Fibroblast of peridontal ligament (primary cell): ENCODE measurements around the gene HILPDA.

Source experiments
- DNase-seq: peaks from one replicate; pipeline ENCODE4 v3.0.0-alpha.2; 2010; ENCODE audit errors: extremely low read depth

HILPDA gene

GRCh38 chr7:128455543-128456254 is at the start of gene HILPDA:
HILPDA (plus strand) TSS chr7:128455878; CDS start chr7:128457269, 1,391 bp downstream.
- DNase-seq = peak; percentile 95

DNA sequence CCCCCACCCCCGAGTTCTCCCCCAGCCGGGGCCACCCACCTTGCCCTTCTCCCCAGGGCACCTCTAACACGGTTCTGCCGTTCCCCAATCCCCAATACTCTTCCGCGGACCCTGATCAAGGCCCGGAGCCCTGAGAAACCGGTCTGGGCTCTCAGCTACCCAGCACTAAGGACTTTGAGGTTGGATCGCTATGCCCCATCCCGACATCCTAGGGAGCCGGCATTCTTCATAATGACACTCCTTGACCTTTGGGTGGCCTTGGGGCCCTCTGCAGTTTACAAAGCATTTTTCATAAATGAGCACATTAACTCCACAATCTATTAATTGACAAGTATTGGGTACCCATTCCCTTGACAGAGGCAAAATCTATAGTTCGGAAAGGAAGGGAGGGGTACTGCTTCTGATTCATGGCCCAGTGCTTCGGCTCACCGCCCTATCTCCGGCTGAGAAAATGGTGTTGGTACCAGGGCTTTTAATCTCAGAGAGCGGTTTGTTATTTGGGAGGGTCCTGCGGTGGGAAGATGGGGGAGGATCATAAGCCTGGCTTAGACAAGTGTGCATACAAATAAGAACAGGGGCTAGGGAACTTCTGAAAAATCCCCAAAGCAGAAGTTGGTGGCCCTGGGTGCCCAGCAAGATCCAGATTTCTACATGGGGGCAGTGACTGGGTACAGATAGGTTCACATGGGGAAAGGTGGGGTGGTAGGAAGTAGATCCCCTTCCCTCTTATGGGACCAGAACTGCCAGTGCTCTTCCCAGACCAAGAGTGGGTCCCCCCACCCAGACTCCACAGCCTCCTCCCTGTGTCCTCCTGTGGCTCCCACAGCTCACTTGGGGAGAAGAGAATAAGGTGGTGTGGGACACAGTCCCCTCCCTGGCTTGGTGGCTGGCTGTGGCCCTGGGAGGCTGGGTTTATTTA is 49.1 kb upstream of the HILPDA start:
- no peak for DNase-seq

DNA sequence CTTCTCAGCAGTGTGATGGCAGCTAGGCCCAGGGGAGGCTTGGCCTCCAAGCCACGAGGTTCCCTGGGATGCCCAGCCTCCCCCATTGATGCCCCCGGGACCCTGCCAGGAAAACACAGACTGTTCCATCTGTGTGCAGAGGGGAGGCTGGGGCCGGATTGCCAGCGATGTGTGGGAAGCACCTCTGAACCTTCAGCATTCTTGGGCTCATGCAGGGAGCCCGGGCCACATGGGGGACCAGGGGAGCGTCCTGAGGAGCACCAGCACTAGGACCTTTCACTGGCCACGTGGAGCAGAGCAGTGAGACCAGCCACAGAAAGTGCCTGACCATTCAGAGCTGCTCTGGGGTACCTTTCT is 48.5 kb upstream of the HILPDA start:
- no peak for DNase-seq

- no peak for DNase-seq
Observed at GRCh38 chr7:128407751-128408708, 47.6 kb upstream of the HILPDA start.

GRCh38 chr7:128408709-128409595 is 46.7 kb upstream of the HILPDA start:
- DNase-seq = no peak

- DNase-seq = peak; percentile 81
Observed at GRCh38 chr7:128409596-128410450, 45.9 kb upstream of the HILPDA start, which contains the start of gene IMPDH1. IMPDH1 (minus strand) TSS chr7:128409982; CDS start chr7:128409901, 81 bp downstream.

DNA sequence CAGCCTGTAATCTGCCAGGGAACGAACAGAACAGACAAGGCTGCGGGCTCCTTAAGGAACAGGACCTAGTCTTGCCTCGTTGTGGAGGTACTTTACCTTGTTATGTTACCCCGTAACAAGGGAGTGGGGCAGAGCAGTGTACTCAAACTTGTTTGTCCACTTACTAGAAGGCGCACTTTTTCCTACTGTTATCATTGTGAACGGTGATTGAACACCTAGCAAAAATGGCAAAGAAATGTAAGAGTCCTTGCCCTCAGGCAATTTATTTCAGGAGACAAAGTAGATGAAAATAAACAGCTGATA is 45.3 kb upstream of the HILPDA start:
- no peak for DNase-seq

DNA sequence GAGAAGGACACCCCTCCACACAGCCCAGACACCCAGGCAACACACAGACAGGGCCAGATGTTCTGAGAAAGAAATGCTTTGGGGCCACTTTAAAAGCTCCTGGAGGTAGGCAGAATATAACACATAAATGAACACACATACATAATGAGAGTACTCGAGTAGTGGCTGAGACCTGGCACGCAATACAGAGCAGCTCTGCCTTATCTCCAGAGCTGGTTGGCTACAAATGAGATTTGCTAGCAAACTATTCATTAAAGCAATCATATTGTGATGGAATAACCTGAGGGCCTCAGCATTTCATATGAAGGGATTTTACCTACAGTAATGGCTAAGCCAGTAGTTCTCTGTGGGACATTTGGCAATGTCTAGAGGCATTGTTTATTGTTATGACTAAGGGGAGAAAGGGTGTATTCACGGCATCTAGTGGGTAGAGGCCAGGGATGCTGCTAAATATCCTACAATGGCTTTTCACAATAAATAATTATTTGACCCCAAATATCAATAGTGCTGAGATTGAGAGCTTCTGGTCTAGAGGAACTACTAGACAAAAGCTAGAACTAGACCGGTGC is 40.4 kb upstream of the HILPDA start:
- DNase-seq = no peak

DNA sequence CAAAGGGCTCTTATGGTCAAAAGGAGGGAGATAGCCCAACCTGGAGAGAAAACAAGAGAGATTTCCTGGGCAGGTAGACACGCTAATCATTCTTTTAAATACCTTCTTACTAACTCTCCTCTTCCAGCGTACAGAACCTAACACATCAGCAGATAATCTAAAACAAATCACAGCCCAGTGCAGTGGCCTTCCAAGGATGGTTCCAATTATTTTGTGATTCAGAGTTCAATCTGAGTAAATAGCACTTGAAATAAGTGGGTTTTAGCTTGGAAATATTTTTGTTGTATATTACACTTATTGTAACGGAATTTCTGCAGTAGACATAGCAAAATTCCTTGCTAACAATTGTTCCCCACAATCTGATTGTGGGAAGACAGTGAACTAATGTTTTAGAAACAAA is 38.6 kb upstream of the HILPDA start:
- peak; percentile 58 for DNase-seq

- no peak for DNase-seq
Observed at GRCh38 chr7:128419257-128419656, 36.4 kb upstream of the HILPDA start.

GRCh38 chr7:128420773-128421172 is 34.9 kb upstream of the HILPDA start:
- no peak for DNase-seq

GRCh38 chr7:128421384-128421783 is 34.3 kb upstream of the HILPDA start:
- no peak for DNase-seq

DNA sequence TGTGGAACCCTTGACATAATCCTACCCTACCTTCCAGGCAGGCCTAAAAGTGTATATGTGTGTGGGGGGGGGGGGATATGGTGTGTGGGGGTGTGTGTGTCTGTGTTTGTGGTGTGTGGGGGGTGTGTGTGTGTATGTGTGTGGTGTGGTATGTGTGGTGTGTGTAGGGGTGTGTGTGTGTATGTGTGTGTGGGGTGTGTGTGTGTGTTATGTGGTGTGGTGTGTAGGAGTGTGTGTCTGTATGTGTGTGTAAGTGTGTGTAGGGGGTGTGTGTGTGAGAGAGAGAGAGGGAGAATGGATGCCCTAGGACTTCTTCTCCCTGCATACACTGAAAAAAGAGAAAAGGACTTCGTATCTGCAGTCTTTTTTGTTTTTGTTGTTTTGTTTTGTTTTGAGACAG is 33.6 kb upstream of the HILPDA start:
- DNase-seq = no peak

GRCh38 chr7:128422842-128423241 is 32.8 kb upstream of the HILPDA start:
- DNase-seq = no peak

DNA sequence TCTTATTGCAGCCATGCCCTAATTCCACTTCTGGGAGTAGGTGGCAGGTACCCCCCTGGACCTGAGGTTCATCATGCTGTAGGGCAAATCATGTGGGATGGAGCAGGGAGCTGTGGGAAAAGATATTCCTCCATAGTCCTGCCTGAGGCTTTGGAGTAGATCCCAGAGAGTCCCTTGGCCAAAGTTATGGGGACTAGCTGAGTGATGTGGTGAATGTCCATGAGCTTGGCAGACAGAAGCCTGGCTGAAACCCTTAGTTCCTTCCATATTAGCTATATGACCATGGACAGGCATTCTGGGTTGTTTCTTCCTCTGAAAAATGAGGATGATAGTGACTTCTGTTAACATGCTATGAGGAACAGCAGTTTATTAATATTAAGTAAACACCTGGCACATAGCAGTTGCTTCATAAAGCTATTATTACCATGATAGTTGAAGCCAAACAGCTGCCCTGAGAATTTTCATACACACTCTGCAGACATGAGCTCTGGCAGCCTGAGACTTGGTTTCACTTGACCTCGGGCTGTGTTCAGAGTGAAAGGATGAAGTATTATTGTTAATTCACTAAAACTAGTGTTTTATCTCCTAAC is 30.9 kb upstream of the HILPDA start:
- no peak for DNase-seq

DNA sequence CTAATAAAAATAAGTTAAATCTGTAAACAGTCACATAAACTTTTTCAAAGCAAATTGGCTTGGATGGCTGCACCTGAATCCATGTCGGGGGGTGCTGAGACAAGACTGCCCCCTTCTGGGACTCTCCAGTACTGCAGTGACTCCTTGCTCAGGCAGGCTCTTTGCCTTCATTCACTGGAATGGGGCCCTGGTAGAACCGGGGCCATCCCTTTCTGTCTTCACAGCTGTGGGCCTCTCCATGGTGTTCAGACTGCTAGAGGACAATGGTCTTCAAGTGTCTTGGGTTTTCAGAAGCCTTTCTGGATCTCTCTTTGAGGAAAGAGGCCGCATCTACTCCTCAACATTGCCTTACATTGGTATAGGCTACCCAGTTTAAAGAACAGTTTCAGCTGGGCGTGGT is 29.8 kb upstream of the HILPDA start:
- peak; percentile 65 for DNase-seq

GRCh38 chr7:128427289-128427891 is 28.3 kb upstream of the HILPDA start:
- peak; percentile 78 for DNase-seq

GRCh38 chr7:128430207-128430606 is 25.5 kb upstream of the HILPDA start:
- DNase-seq = no peak

- DNase-seq = no peak
Observed at GRCh38 chr7:128431221-128431620, 24.5 kb upstream of the HILPDA start.
